ENCODE measurements around the gene SPTBN1.

DNA sequence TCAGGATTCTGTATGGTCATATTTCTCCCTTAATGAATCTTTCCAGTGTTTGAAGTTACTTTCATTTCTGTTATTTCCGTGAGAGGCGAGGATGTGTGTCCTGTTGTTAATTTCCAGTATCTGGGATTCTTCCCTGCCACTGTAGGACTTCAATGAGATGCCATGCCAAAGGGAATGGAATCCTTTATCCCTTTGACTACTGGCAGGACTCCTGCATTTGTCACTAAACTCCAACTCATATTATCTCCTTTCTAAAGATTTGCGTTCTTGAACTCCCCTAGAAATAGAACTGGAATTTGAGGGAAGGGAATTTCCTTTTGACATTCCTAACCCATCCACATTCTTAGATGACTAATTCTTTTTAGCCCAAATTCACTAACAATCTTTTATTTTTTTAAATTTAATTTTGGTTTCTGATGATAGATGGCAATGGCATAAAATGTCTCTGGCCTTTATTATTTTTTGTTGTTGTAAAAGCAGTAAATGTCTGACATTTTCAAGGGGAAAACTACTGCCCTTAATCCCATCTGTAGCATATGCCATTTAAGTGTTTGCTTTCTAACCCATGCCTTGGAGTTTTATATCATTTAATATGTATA lies 179.5 kb downstream of the SPTBN1 start:
- TF ChIP-seq, protein P1, sequence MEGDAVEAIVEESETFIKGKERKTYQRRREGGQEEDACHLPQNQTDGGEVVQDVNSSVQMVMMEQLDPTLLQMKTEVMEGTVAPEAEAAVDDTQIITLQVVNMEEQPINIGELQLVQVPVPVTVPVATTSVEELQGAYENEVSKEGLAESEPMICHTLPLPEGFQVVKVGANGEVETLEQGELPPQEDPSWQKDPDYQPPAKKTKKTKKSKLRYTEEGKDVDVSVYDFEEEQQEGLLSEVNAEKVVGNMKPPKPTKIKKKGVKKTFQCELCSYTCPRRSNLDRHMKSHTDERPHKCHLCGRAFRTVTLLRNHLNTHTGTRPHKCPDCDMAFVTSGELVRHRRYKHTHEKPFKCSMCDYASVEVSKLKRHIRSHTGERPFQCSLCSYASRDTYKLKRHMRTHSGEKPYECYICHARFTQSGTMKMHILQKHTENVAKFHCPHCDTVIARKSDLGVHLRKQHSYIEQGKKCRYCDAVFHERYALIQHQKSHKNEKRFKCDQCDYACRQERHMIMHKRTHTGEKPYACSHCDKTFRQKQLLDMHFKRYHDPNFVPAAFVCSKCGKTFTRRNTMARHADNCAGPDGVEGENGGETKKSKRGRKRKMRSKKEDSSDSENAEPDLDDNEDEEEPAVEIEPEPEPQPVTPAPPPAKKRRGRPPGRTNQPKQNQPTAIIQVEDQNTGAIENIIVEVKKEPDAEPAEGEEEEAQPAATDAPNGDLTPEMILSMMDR (IDR thresholded peaks at IDR 0.05; ENCODE audit: poor library complexity) = no peak
- no peak for TF ChIP-seq EZH2 (IDR thresholded peaks at IDR 0.05; ENCODE audit: borderline replicate concordance)
